Nucleus accumbens (tissue), 56 donors: ENCODE measurements around the gene CTNND2.
"Not testable (repeated sequence)": the region's sequence is repeated elsewhere in the genome, so short reads cannot be mapped to it uniquely, and the experiment has no call there.

Source experiments
- DNase-seq, 56 donors: peaks; one replicate each; lab custom pipeline; 2025; lab: John Stamatoyannopoulos, UW

The CTNND2 gene

GRCh38 chr5:11888221-11888620, 16.0 kb downstream of the CTNND2 start:
- DNase-seq, result no peak

- DNase-seq, result peak in 48 of 56 donors; percentile 4 to 89 (median 51)
These were observed 25.4 kb downstream of the CTNND2 start for GRCh38 chr5:11878814-11879213.

- DNase-seq, result no peak
These were observed 30.7 kb downstream of the CTNND2 start for GRCh38 chr5:11873587-11873986.

GRCh38 chr5:11869203-11869602, 35.0 kb downstream of the CTNND2 start:
- DNase-seq, result no peak

GRCh38 chr5:11863911-11864310, 40.3 kb downstream of the CTNND2 start:
- DNase-seq, result no peak

GRCh38 chr5:11857391-11857790, 46.9 kb downstream of the CTNND2 start:
- no peak for DNase-seq

GRCh38 chr5:11854936-11855335, 49.3 kb downstream of the CTNND2 start:
- no peak for DNase-seq

GRCh38 chr5:11853796-11854195, 50.5 kb downstream of the CTNND2 start:
- DNase-seq, result no peak

- no peak for DNase-seq
These were observed 51.1 kb downstream of the CTNND2 start for GRCh38 chr5:11853140-11853539.

GRCh38 chr5:11852717-11853087, 51.5 kb downstream of the CTNND2 start:
- no peak for DNase-seq

GRCh38 chr5:11851965-11852716, 52.1 kb downstream of the CTNND2 start:
- DNase-seq, result no peak

GRCh38 chr5:11851416-11851815, 52.8 kb downstream of the CTNND2 start:
- no peak for DNase-seq

GRCh38 chr5:11828566-11828965, 75.7 kb downstream of the CTNND2 start:
- DNase-seq, result not testable (repeated sequence)

- no peak for DNase-seq
These were observed 81.6 kb downstream of the CTNND2 start for GRCh38 chr5:11822598-11822997.

- no peak for DNase-seq
These were observed 88.3 kb downstream of the CTNND2 start for GRCh38 chr5:11815916-11816315.

GRCh38 chr5:11815481-11815880, 88.8 kb downstream of the CTNND2 start:
- DNase-seq, result no peak

- DNase-seq, result no peak
These were observed 89.9 kb downstream of the CTNND2 start for GRCh38 chr5:11814373-11814772.

GRCh38 chr5:11809407-11809806, 94.8 kb downstream of the CTNND2 start:
- DNase-seq, result no peak

- no peak for DNase-seq
These were observed 100.8 kb downstream of the CTNND2 start for GRCh38 chr5:11803436-11803835.

- no peak for DNase-seq
These were observed 103.2 kb downstream of the CTNND2 start for GRCh38 chr5:11801061-11801460.

- peak in 11 of 56 donors; percentile 6 to 59 (median 19) for DNase-seq
These were observed 107.1 kb downstream of the CTNND2 start for GRCh38 chr5:11797132-11797531.

- no peak for DNase-seq
These were observed 110.8 kb downstream of the CTNND2 start for GRCh38 chr5:11793396-11793795.

- no peak for DNase-seq
These were observed 111.6 kb downstream of the CTNND2 start for GRCh38 chr5:11792621-11793020.
